ENCODE results near the gene KHK.

The KHK gene

DNA sequence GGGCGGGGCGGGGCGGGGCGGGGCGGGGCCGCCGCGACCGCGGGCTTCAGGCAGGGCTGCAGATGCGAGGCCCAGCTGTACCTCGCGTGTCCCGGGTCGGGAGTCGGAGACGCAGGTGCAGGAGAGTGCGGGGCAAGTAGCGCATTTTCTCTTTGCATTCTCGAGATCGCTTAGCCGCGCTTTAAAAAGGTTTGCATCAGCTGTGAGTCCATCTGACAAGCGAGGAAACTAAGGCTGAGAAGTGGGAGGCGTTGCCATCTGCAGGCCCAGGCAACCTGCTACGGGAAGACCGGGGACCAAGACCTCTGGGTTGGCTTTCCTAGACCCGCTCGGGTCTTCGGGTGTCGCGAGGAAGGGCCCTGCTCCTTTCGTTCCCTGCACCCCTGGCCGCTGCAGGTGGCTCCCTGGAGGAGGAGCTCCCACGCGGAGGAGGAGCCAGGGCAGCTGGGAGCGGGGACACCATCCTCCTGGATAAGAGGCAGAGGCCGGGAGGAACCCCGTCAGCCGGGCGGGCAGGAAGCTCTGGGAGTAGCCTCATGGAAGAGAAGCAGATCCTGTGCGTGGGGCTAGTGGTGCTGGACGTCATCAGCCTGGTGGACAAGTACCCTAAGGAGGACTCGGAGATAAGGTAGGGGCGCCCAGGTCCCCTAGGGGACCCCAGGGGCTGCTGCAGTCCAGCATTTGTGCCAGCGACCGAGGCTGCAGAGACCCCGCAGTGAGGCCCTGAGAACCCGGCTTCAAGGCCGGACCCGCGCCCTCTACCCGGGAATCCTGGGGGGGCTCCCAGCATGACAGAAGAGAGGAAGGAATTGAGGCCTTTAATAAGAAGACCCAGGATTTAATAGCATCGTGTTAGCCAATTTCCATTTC, at the start of gene KHK:
Gene KHK, plus strand, starts transcription at position 49 of the 870 bp plus-strand sequence. Its CDS starts 488 bp downstream, at position 537.
- DNase-seq (ENCODE audit: low read depth in 2 of 2), result no peak

DNA sequence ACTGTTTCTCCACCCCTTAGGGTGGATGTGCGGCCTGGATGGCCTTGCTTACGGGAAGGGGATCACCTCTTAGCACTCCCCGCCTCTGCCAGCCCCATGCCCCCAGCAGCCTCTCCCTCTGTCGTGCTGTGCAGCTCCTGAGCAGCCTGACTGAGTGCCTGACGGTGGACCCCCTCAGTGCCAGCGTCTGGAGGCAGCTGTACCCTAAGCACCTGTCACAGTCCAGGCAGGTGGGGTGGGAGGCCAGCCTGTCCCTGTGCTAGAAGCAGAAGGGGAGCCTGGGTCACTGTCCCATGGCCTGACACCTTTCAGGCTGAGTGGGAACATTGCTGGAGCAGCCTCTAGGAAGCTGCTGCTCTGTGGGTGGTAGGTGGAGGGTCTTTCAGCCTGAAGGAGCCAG, 48.6 kb upstream of the KHK start:
- DNase-seq (ENCODE audit: low read depth in 2 of 2), result no peak

DNA sequence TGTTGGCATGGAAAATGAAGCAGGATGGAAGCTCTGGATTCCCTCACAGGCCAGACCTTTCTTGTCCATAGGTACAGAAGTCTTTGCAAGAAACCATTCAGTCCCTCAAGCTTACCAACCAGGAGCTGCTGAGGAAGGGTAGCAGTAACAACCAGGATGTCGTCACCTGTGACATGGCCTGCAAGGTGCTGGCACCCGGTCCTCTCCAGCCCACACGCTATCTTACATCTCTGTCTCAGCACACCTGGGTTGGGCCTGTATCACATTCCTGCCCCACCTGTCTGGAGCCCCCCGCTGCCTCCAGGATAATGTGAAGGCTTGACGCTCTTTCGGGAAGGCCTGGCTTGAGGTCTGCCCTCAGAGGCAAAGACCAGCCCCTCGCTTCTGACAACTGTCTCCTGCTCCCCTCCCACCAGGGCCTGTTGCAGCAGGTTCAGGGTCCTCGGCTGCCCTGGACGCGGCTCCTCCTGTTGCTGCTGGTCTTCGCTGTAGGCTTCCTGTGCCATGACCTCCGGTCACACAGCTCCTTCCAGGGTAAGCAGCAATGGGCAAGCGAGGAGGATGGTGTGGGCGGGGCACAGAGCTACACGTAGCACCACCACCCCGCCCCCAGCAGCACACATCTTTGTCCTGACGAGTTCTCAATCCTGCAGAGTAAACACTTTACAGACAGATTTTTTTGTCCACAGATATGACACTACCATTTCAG, 47.8 kb upstream of the KHK start:
- DNase-seq (ENCODE audit: low read depth in 2 of 2), result no peak

DNA sequence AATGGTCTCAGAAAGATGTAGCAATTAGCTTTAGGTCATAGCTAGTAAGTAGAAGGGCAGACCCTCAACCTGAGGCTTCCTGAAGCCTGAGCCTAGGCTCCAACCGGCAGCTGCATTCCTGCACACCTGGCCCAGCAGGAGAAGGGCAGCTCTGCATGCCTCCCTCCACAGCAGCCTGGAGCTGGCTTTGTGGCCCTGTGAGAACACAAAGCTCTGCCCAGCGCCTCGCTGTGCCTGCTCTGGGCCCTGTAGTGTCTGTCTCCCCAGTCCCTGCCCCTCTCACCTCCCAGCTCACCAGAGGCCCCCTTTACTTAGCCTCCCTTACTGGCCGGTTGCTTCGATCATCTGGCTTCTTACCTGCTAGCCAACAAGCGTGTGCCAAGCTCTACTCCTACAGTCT, 47.1 kb upstream of the KHK start:
- DNase-seq (ENCODE audit: low read depth in 2 of 2), result no peak

DNA sequence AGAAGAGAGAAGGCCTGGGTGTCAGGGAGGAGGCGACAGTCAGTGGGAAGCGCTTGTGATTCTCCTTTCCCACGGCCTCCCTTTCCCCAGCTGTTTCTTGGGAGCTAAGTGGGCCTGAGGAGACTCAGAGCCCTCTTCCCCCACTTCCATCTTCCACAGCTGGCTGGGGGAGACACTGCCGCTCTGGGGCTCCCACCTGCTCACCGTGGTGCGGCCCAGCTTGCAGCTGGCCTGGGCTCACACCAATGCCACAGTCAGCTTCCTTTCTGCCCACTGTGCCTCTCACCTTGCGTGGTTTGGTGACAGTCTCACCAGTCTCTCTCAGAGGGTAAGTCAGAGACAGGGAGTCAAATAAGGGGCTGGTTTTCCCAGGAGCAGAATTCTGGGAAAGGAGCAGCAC, 46.7 kb upstream of the KHK start:
- no peak for DNase-seq (ENCODE audit: low read depth in 2 of 2)

DNA sequence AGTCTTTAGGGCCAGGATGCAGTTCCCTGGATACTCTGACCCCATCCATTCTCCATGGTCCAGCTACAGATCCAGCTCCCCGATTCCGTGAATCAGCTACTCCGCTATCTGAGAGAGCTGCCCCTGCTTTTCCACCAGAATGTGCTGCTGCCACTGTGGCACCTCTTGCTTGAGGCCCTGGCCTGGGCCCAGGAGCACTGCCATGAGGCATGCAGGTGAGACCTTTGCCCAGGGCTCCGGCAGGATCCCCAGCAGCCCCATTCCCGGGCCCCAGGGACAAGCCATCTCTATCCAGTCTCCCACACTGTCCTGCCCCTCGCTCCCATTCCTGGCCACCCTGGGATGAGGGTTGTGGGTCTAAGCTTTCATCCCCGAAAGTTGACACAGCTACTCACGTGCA, 46.3 kb upstream of the KHK start:
- no peak for DNase-seq (ENCODE audit: low read depth in 2 of 2)

DNA sequence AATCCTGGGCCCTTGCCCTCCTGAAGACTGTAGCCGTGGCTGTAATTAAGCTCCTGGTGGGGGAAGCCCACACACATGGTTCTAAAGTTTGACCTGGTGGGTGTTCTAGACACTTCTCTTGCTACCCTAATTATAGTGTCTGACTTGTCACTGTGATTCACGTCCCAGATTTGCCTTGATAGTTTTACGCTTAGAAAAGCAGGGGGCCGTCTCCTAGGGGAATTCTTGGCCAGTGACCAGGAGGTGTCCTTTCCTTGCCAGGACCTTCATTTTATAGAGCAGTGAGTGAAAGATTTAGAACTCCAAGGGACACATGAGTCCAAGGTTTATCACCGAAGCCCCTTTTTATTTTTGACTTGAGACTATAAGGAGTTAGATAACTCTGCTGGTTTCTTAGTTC, 44.8 kb upstream of the KHK start:
- no peak for DNase-seq (ENCODE audit: low read depth in 2 of 2)

DNA sequence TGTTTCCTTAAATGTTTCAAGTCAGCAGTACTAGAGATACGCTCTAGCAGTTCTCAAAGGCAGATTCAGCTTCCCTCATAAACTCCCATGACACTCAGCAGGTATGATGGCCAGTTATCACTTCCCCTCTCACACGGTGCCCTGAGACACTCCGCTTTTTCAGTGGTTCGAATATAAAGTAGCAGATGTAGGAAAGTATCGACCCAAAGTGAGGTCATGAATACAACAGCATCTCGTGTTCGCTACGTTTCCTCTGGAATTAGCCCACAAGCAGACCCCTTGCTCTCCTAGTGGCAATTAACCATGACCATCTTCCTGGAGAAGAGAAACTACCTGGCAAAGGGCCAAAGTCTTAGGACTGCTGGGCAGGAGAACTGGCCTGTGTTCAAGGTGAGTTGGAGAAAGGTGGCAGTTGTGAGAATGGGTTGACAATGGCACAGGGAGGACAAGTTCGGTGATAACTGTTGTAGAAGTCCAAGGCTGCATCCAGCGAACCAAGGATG, 44.4 kb upstream of the KHK start:
- DNase-seq (ENCODE audit: low read depth in 2 of 2), result no peak

DNA sequence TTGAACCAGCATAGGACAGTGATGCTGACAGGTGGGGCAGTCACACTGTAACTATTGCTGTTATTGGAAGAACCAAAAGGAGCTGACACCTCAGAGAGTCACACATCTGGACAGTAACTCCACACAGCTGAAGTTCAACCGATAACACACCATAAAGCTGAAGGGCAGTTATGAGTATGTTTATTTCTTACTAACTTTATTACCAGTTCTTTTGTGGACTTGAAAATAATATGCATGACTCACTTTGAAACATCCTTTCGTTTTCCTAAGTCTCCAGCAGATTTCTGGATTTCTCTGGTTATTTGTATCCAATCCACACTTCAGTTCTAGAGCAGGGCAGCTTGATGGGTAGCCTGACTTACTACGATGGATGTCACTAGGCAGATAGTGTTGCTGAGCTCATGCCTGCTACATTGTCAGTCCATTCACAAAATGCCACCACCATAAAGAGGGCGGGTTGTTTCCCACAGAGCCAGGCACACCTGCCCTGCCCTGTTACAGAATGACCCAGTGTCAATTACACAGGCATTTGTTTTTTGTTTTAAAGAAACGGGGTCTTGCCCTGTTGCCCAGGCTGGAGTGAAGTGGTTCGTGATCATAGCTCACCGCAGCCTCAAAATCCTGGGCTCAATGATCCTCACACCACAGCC, 43.5 kb upstream of the KHK start:
- DNase-seq (ENCODE audit: low read depth in 2 of 2), result no peak

DNA sequence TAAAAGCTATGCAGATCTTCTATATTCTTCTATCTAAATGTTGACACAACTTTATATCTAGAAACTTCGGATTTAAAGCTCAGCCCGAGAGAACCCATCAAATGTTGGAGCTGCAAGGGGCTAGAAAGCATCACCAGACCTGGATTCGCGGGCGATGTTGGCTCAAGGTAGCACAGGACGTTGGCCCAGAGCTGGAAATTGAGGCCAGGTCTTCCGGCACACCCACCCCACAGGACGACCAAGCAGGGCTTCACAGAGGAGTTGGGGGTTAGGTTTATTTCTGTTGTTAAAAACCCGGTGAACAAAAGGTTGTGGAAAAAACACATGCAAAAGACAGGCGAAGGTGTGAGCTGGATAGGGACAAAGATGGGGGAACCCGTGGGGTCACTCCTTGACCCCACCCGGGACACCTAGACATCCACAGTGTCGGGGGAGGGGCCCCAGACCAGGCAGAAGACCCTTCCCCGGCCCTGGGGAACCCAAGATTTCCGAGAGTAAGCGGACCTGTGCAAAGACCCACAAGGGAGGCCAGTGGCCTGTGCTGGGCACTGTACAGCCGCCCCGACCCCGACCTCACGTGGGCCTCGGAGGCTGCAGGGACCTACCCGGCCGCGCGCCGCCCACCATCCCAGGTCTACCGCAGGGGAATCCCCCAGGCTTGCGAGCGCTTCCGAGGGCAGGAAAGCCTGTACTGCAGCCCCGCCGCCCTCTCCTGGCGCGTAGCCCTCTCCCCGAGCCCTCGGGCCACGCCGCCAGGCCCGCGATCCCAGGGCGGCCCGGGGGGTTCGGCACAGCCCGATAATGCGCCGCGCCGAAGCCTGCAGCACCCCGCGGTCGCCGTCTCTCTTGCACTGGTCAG, 36.9 kb upstream of the KHK start:
- DNase-seq (ENCODE audit: low read depth in 2 of 2), result peak; percentile 51 to 57

DNA sequence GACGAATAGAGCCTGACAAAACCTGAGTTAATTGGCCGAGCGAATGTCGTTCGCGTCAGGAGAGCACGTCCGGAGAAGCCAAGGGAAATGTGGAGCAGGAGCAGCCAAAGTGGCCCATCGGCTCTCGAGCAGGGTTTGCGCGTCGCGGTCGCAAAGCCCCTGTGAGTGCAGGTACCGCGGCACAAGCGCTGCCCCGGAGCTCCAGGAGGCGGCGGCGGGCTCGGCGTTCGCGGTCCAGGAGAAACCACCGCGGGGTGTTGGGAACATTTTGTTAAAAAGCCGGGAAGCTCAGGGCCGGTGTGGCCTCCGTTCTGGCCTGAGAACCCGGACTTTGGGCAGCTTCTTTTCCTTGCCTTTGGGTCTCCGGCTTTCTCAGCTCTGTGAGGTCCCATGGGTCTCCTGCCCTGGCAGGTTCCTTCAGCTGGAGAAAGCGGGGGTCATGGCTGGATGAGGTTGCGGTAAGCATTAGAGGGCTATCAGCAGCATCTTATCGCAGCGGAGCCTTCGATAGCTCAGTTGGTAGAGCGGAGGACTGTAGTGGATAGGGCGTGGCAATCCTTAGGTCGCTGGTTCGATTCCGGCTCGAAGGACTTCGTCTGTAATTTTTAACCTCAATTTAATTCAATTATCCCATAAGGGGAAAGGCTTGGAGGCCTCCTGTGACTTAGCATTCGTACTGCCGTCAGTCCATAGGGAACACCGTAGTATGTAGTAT, 36.1 kb upstream of the KHK start:
- peak; percentile 82 to 84 for DNase-seq (ENCODE audit: low read depth in 2 of 2)

DNA sequence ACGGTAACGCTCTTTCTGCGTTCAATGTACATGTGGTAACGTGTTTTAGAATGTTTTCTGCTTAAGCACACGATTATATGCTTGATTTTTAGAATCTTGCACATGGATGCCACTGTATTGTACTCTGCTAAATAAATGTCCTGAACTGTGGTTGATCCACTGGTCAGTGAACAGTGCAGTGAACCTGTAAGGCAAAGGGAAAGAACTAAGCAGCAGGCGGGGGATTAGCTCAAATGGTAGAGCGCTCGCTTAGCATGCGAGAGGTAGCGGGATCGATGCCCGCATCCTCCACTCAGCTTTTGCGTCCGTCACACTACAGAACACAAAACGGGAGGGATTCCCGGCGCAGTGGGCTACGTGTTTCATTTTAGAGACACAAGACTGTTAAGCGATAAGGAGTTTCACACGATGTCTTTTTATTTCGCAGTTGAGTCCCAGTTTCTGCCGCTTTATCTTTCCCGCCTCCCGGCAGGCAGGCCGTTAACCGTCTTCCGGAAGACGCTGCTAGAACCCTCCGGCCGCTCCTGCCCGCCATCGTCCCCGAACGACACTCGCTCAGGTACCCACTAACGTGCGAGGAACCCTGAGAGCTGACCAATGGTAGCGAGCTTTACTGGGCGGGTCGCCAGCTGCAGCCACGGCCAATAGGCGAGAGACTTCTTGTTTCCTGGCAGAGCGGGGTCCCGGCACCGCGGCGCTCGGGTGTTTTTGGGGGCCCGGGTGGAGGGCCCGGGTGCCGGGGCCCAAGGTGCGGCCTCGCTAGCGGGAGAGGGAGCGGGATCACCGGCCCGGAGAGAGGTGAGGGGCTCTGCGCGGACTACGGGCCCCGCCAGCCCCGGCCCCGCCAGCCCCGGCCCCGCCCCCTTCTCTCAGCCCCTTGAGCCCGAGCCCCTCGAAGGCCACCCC, 35.3 kb upstream of the KHK start, which contains the start of gene AGBL5:
Gene AGBL5, plus strand, starts transcription at position 673 of the 906 bp plus-strand sequence. CDS start 1,291 bp downstream, outside the sequence.
- DNase-seq (ENCODE audit: low read depth in 2 of 2), result peak; percentile 93

DNA sequence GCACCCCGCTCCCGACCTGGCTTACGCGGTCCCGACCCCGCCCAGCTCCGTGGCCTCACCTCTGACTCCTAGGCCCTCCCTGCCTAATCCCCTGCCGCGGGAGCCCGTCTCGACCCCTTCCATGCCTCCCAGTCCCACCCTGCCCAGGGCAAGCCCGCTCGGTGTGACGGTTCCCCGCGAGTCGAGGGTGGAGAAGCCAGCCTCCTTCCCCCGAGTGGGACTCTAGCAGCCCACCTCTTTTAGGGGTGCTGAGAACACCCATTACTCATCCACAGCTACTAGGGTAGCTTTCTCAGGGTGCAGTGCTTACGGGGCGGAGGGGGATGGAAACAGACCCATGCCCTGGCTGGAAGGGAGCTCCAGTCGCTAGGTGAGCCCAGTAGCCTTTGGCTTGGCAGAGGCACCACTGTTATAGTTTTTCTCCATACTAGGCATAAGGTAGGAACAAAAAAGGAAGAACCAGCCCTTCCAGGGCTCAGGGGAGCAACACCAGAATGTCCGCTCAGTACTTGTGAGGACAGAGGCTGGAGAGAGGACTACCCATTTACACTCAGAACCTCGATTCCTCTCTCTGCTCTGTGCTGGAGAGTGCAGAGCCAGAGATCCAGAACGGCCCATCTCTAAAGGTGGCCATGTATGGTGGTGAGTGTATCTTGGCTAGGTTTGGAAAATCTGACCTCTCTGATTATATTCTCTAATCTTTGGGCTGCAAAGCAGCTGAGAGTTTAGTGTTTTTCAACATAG, 34.5 kb upstream of the KHK start:
- DNase-seq (ENCODE audit: low read depth in 2 of 2), result no peak

DNA sequence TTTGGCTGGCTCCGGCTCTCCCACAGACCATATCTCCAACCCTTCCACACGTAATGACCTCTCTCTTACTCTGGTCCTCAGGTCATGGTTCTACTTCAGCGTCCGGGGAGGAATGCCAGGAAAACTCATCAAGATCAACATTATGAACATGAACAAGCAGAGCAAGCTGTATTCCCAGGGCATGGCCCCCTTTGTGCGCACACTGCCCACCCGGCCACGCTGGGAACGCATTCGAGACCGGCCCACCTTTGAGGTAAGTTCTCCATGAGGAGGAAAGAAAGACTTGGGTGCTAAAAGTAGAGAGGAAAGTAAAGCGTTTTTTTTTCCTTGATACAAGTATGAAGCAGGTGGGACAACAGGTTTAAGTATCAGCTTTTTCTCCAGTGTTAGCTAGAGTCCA, 33.3 kb upstream of the KHK start:
- no peak for DNase-seq (ENCODE audit: low read depth in 2 of 2)

DNA sequence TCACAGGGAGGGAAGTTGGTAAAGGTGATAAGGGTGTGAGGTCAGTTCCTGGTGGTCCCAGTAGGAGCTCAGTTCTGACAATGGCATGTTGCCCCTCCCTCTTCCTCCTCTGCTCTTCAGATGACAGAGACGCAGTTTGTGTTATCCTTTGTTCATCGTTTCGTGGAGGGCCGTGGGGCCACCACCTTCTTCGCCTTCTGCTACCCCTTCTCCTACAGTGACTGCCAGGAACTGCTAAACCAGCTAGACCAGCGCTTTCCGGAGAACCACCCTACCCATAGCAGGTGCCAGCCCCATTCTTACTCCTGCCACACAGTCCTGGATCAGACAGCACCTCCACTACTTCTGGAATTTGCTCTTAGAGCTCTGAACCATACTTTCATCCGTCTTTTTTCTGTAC, 32.8 kb upstream of the KHK start:
- no peak for DNase-seq (ENCODE audit: low read depth in 2 of 2)

DNA sequence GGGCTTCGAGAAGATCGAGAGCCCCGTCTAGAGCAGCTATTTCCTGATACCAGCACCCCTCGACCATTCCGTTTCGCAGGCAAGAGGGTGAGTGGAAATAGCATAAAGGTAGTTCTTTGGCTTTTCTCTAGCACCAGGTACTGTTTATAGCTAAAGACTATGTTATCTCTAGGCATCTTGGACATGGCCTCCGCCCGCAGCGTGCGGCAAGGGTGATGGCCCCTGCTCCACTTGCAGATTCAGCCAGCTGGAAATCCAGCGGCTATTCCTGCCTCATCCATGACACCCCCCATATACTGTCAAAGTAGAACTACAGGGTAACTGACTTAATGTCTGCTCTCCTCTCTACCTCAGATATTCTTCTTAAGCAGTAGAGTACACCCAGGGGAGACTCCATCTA, 31.9 kb upstream of the KHK start:
- no peak for DNase-seq (ENCODE audit: low read depth in 2 of 2)

DNA sequence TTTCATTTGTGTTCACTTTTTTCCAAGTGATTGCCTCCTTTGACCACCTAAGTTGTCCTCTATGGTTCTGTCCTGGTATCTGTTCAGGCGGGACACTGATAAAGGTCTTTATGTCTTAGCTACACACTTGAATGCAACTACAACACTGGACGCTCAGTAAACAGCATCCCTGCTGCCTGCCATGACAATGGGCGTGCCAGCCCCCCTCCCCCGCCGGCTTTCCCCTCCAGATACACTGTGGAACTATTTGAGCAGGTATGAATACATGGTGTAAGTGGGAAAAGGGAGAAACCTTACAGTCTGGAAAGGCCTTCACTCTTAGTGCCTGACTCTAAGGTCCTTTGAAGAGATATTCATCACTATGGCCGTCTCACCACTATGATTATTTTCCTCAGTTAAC, 29.4 kb upstream of the KHK start:
- DNase-seq (ENCODE audit: low read depth in 2 of 2), result no peak

DNA sequence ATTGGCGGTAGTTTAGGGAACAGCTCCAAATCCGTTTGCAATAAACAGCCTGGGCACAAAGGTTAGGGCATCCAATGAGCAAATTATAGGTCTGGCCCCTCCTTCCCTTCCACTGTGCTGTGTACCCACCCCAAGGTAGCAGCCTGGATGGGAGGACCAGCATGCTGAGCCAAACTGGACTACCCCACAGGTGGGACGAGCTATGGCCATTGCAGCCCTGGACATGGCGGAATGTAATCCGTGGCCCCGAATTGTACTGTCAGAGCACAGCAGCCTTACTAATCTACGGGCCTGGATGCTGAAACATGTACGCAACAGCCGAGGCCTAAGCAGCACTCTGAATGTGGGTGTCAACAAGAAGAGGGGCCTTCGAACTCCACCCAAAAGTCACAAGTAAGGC, 28.4 kb upstream of the KHK start:
- no peak for DNase-seq (ENCODE audit: low read depth in 2 of 2)

Data from stimulated activated CD4-positive, alpha-beta T cell treated with anti-CD3 and anti-CD28 coated beads, Interleukin-15, amount 100 ng/mL, for 48 hours (primary cell).